ENCODE results near the gene DDAH2.

DNA sequence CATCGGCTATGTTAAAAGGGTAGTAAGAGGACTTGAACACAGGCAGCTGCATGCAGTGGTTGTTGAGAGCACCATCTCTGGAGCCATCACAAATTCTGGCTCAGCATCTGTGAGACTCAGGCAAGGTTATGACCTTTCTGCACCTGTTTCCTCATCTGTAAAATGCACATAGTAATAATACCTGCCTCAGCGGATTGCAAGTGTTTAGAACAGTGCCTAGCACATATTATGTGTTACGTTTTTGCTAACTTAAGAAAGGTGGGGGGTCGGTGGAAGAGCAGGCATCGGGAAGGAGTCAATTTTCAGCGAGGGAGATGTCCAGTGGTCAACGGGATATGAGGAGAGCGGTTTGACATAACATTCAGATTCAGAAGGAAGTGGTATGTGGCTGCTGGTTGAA lies 51.1 kb downstream of the DDAH2 start:
- TF ChIP-seq EZH2 (IDR thresholded peaks at IDR 0.05; ENCODE audit: borderline replicate concordance, low read depth, low read length, poor library complexity, severe bottlenecking), result no peak
- TF ChIP-seq, protein P1, sequence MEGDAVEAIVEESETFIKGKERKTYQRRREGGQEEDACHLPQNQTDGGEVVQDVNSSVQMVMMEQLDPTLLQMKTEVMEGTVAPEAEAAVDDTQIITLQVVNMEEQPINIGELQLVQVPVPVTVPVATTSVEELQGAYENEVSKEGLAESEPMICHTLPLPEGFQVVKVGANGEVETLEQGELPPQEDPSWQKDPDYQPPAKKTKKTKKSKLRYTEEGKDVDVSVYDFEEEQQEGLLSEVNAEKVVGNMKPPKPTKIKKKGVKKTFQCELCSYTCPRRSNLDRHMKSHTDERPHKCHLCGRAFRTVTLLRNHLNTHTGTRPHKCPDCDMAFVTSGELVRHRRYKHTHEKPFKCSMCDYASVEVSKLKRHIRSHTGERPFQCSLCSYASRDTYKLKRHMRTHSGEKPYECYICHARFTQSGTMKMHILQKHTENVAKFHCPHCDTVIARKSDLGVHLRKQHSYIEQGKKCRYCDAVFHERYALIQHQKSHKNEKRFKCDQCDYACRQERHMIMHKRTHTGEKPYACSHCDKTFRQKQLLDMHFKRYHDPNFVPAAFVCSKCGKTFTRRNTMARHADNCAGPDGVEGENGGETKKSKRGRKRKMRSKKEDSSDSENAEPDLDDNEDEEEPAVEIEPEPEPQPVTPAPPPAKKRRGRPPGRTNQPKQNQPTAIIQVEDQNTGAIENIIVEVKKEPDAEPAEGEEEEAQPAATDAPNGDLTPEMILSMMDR (conservative IDR thresholded peaks at IDR 0.05; ENCODE audit: low read depth, low read length), result no peak

All from A673 (cell line).